ENCODE measurements around the gene SUPT3H. TPM values are rescaled to one million over a fixed set of nuclear protein-coding genes. Genes with fewer than 3 reads are reported as not detected.
A peak's percentile ranks its signal among the peaks of the same experiment; 100 is the strongest.

SUPT3H gene
- total and polyA plus RNA-seq, 2 of the 13 experiments (the other 11 are each of a cell fraction or from before 2014, with no cell fraction given) = 11.9 to 36.1 TPM

DNA sequence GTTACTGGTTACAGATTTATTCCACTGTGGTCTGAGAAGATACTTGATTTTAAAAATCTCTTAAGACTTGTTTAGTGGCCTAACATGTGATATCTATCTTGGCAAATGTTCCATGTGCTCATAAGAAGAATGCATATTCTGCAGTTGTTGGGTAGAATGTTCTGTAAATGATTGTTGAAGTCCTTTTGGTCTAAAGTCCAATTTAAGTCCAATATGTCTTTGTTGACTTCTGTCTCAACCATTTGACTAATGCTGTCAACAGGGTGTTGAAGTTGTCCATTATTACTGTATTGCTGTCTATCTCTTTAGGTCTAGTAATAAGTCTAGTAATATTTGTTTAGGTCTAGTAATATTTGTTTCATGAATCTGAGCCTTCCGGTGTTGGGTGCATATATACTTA is 437.4 kb downstream of the SUPT3H start (continued):
- TF ChIP-seq MNT (IDR thresholded peaks at IDR 0.05) (peak; percentile 53; the same call in 1 of the 2 replicates), KLF12 (CRISPR knock-in tag; IDR thresholded peaks at IDR 0.05; ENCODE audit: borderline replicate concordance) (no peak), ZNF75D (CRISPR knock-in tag; IDR thresholded peaks at IDR 0.05; ENCODE audit: borderline replicate concordance) (no peak), HDAC2 (CRISPR knock-in tag; IDR thresholded peaks at IDR 0.05) (peak; percentile 85), ZFAT (CRISPR knock-in tag; conservative IDR thresholded peaks at IDR 0.05) (no peak), DPF2 (CRISPR knock-in tag; IDR thresholded peaks at IDR 0.05; ENCODE audit: borderline replicate concordance, low read depth) (peak; percentile 58; the same call in 1 of the 2 replicates), SETDB1 (CRISPR knock-in tag; IDR thresholded peaks at IDR 0.05; ENCODE audit: borderline replicate concordance) (no peak), KDM3A (CRISPR knock-in tag; IDR thresholded peaks at IDR 0.05; ENCODE audit: low read depth) (no peak), ELF3 (CRISPR knock-in tag; IDR thresholded peaks at IDR 0.05) (peak; percentile 73), HMG20A (CRISPR knock-in tag; IDR thresholded peaks at IDR 0.05; ENCODE audit: borderline replicate concordance) (peak; percentile 90), MXI1 (IDR thresholded peaks at IDR 0.05; ENCODE audit: borderline replicate concordance, low read depth, low read length) (peak; percentile 17; the same call in 1 of the 3 replicates), NR2F2 (IDR thresholded peaks at IDR 0.05; ENCODE audit: borderline replicate concordance, low read depth) (peak; percentile 37; the same call in 1 of the 2 replicates), ZNF3 (CRISPR knock-in tag; IDR thresholded peaks at IDR 0.05) (no peak; the same call in 1 of the 2 replicates), FOXJ3 (CRISPR knock-in tag; IDR thresholded peaks at IDR 0.05; ENCODE audit: borderline replicate concordance) (peak; percentile 88; the same call in 1 of the 2 replicates), REPIN1 (CRISPR knock-in tag; IDR thresholded peaks at IDR 0.05; ENCODE audit: borderline replicate concordance, low read depth) (0 out of 2 replicates have a peak, but pooled peaks have one; percentile 30), ARID2 (CRISPR knock-in tag; IDR thresholded peaks at IDR 0.05; ENCODE audit: borderline replicate concordance) (peak; percentile 41; the same call in 1 of the 2 replicates), HHEX (CRISPR knock-in tag; IDR thresholded peaks at IDR 0.05) (peak; percentile 92), ZNF331 (CRISPR knock-in tag; IDR thresholded peaks at IDR 0.05) (peak; percentile 51; the same call in 1 of the 2 replicates)
- TF ChIP-seq, protein P1, sequence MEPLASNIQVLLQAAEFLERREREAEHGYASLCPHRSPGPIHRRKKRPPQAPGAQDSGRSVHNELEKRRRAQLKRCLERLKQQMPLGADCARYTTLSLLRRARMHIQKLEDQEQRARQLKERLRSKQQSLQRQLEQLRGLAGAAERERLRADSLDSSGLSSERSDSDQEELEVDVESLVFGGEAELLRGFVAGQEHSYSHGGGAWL (CRISPR knock-in tag; IDR thresholded peaks at IDR 0.05) = no peak
- TF ChIP-seq, protein P2, sequence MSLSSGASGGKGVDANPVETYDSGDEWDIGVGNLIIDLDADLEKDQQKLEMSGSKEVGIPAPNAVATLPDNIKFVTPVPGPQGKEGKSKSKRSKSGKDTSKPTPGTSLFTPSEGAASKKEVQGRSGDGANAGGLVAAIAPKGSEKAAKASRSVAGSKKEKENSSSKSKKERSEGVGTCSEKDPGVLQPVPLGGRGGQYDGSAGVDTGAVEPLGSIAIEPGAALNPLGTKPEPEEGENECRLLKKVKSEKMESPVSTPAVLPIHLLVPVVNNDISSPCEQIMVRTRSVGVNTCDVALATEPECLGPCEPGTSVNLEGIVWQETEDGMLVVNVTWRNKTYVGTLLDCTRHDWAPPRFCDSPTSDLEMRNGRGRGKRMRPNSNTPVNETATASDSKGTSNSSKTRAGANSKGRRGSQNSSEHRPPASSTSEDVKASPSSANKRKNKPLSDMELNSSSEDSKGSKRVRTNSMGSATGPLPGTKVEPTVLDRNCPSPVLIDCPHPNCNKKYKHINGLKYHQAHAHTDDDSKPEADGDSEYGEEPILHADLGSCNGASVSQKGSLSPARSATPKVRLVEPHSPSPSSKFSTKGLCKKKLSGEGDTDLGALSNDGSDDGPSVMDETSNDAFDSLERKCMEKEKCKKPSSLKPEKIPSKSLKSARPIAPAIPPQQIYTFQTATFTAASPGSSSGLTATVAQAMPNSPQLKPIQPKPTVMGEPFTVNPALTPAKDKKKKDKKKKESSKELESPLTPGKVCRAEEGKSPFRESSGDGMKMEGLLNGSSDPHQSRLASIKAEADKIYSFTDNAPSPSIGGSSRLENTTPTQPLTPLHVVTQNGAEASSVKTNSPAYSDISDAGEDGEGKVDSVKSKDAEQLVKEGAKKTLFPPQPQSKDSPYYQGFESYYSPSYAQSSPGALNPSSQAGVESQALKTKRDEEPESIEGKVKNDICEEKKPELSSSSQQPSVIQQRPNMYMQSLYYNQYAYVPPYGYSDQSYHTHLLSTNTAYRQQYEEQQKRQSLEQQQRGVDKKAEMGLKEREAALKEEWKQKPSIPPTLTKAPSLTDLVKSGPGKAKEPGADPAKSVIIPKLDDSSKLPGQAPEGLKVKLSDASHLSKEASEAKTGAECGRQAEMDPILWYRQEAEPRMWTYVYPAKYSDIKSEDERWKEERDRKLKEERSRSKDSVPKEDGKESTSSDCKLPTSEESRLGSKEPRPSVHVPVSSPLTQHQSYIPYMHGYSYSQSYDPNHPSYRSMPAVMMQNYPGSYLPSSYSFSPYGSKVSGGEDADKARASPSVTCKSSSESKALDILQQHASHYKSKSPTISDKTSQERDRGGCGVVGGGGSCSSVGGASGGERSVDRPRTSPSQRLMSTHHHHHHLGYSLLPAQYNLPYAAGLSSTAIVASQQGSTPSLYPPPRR (CRISPR knock-in tag; IDR thresholded peaks at IDR 0.05; ENCODE audit: borderline replicate concordance) = peak; percentile 88
- TF ChIP-seq, protein P3, sequence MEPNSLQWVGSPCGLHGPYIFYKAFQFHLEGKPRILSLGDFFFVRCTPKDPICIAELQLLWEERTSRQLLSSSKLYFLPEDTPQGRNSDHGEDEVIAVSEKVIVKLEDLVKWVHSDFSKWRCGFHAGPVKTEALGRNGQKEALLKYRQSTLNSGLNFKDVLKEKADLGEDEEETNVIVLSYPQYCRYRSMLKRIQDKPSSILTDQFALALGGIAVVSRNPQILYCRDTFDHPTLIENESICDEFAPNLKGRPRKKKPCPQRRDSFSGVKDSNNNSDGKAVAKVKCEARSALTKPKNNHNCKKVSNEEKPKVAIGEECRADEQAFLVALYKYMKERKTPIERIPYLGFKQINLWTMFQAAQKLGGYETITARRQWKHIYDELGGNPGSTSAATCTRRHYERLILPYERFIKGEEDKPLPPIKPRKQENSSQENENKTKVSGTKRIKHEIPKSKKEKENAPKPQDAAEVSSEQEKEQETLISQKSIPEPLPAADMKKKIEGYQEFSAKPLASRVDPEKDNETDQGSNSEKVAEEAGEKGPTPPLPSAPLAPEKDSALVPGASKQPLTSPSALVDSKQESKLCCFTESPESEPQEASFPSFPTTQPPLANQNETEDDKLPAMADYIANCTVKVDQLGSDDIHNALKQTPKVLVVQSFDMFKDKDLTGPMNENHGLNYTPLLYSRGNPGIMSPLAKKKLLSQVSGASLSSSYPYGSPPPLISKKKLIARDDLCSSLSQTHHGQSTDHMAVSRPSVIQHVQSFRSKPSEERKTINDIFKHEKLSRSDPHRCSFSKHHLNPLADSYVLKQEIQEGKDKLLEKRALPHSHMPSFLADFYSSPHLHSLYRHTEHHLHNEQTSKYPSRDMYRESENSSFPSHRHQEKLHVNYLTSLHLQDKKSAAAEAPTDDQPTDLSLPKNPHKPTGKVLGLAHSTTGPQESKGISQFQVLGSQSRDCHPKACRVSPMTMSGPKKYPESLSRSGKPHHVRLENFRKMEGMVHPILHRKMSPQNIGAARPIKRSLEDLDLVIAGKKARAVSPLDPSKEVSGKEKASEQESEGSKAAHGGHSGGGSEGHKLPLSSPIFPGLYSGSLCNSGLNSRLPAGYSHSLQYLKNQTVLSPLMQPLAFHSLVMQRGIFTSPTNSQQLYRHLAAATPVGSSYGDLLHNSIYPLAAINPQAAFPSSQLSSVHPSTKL (CRISPR knock-in tag; IDR thresholded peaks at IDR 0.05) = peak; percentile 95

Measured in HepG2 (cell line).